Hepatocyte (in vitro differentiated cells): ENCODE data around the gene RGS1.

ENCODE experiments used
- EZH2phosphoT487 ChIP-seq: fragments of 200-600 bp; sonication (generic); IDR thresholded peaks from one replicate; pipeline ENCODE4 v1.6.1; 2018; ENCODE audit warnings: antibody characterized with exemption, mild to moderate bottlenecking, low read depth, moderate library complexity; ENCODE audit not compliant: unreplicated experiment, severe bottlenecking
- TF ChIP-seq, protein P1 (sequence below): fragments of 200-600 bp; sonication (generic); IDR thresholded peaks from 2 replicates; pipeline ENCODE4 v1.5.1; 2016; ENCODE audit warnings: antibody characterized with exemption, mild to moderate bottlenecking; ENCODE audit not compliant: poor library complexity

DNA sequence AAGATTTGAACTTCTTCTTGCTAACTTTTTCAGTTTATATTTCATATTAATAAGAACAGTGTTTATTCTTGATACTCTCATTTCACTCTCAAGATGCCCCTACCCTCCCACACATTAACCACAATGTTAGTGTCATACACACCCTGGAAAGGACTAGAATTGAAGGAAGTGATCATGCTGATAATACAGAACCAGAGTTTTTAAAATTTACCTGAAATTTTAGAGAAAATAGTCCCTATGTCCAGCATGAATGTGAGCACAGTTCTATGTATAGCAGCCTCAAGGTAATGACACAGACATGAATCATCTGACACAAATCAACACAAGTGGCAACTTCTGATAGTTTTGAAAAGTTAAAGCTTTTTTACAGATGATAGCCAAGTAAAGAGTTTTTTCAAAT, 26.0 kb downstream of the RGS1 start:
- TF ChIP-seq, protein P1, sequence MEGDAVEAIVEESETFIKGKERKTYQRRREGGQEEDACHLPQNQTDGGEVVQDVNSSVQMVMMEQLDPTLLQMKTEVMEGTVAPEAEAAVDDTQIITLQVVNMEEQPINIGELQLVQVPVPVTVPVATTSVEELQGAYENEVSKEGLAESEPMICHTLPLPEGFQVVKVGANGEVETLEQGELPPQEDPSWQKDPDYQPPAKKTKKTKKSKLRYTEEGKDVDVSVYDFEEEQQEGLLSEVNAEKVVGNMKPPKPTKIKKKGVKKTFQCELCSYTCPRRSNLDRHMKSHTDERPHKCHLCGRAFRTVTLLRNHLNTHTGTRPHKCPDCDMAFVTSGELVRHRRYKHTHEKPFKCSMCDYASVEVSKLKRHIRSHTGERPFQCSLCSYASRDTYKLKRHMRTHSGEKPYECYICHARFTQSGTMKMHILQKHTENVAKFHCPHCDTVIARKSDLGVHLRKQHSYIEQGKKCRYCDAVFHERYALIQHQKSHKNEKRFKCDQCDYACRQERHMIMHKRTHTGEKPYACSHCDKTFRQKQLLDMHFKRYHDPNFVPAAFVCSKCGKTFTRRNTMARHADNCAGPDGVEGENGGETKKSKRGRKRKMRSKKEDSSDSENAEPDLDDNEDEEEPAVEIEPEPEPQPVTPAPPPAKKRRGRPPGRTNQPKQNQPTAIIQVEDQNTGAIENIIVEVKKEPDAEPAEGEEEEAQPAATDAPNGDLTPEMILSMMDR = no peak
- TF ChIP-seq EZH2phosphoT487 = no peak
